ENCODE measurements around the gene DAPL1.

Gene DAPL1, protein sequence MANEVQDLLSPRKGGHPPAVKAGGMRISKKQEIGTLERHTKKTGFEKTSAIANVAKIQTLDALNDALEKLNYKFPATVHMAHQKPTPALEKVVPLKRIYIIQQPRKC

DNA sequence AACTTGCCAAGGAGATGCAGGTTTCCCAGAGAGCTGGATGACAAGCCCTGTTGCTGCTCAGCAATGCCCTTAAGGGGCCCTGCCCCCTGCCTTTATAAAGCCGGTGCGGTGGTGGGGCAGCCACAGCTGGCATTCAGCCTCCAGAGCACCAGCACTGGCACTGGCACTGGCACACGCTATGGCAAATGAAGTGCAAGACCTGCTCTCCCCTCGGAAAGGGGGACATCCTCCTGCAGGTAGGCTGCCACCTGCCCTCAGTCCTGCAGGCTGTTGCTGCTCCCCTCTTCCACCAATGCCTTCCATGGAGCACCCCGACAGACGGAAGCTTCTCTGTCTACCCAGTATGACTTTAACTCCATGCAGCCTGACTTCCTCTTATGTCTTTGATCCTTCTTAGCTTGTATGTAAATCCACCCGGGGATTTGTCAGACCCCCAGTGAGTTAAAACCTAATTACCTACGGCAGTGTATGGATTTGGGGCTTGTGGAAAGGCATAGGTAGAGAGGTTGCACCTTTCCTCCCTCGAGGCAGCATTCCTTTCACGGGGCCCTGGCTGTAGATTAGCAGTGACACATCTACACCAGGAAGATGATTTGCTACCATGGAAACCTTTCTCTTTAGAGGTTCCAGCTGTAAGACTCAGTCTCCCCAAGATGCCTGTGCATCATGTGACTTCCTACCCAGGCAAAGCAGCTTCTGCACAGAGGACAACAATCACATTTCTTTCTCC is at the start of gene DAPL1:
Gene DAPL1 (plus strand): TSS at position 123 of the 730 bp plus-strand sequence. CDS start 56 bp downstream, at position 179.
- no peak for DNase-seq (ENCODE audit: low spot score)

GRCh38 chr2:158745866-158746382 is 49.2 kb upstream of the DAPL1 start:
- no peak for DNase-seq (ENCODE audit: low spot score)

- DNase-seq (ENCODE audit: low spot score): no peak
Measured at GRCh38 chr2:158746488-158746887, 48.6 kb upstream of the DAPL1 start.

DNA sequence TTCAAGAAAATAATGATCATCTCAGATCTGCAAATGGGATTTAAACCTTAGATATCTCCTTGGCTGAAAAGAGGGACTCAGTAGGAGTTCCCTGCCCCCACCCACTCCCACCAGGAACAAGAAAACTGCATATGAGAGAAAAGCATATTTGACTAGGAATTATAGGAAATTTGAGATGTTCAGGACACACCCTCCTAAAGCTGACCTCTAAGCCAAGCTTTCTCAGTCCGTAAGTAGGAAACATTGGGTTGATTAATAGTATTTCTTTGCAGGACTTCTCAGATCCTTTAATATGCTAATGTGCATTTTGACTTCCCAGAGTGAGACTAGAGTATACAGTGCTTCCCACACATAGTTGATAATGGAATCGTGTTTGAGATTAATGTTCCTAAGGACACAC is 47.8 kb upstream of the DAPL1 start:
- no peak for DNase-seq (ENCODE audit: low spot score)

DNA sequence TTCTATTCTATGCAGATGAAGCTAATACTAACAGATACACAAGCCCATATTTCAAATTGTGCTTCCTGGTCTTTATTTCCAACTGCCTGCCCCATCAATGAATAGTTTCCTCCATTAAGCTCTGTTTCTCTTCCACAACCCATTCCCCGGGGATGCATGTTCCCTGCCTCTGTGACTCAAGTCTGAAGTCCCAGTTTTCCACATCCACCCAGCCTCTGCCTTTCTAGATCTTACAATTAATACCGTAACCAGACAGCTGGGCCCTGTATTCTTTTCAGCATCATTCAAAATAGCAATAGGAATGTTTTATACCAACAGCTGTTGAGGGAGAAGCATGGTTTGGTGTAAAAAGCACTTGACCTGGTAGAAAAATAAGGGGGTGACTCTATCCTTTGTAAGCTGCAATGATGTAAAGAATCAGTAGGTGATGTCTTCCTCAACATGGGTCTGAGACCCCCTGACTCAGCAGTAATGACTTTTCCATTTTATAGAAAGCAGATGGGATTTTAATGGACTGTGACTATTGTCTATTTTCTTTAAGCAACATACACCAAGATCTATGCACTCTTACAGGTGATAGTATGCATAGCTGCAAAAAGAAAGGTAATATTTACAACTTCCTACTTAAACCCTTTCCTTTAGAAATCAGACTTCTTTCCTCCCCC is 46.1 kb upstream of the DAPL1 start:
- DNase-seq (ENCODE audit: low spot score): no peak

DNA sequence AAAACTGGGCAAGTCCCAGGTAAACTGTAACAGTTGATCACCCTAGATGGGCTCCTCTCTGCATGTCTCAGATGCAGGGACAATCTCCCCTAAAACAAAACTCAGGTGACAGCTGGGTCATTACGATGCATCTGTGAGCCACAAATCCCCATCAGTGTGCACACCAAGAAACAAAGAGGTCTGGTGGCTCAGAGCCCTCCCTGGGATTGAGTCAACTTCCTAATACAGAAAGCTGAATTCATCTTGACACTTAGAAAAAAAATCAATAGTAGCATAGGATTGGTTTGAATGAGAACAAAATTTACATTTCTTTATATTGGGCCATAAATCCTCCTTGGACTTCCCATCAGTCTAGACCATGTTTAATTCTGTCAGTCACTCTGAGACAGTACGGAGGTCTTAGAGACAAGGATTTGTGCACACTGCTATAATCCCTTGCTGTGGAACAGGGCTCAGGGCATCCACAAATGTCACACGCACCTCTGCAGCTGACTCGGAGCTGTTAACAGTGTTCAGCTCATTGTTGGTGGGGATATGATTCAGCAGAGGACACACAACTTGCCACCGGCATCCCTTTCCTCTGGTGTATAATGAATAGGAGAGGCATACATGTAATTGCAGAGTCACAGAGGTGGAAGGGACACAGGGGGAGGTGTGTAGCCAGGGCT is 44.5 kb upstream of the DAPL1 start:
- no peak for DNase-seq (ENCODE audit: low spot score)

DNA sequence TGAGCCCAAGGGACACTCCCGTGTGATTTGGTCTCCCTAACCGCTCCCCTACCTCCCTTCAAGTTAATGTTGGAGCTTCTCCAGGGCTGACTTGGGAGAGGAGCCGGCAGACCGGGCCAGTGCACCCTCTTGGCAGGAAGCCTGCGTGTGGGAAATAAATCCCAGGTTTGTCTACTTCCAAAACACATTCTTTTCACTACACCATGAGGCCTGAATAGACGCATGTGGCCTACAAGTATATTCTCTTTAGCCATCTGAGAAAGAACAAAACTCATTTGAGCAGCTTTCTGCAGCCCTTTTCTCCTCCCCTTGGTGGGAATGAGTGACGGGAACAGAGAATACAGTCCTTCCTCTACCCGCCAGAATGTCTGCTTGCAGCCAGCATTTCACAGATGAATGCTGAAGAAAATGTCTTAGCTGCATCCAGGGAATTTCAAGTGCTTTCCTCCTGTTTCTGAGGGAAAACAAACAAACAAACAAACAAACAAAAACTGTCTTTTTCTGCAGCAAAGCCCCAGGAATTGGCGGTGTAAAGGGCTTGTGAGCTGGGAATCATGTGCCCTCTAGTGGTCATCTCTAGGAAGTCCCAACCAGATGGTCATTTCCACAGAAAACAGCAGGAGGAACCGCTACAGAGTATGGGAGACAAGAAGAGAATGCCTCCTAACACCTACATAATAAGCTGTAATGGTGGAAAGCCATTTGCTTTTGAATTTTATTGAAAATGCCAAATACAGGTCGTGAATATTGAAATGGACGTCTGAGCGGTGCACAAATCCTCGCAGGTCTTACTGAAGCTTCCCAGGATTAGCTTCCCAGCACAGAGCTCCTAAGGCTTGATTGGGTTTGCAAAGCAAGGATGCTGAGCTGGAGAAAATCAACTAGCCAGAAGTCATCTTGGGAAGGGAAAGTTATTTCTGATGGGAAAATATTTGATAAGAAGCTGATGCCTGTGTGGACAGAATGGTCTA is 41.2 kb upstream of the DAPL1 start:
- DNase-seq (ENCODE audit: low spot score): peak; percentile 69

DNA sequence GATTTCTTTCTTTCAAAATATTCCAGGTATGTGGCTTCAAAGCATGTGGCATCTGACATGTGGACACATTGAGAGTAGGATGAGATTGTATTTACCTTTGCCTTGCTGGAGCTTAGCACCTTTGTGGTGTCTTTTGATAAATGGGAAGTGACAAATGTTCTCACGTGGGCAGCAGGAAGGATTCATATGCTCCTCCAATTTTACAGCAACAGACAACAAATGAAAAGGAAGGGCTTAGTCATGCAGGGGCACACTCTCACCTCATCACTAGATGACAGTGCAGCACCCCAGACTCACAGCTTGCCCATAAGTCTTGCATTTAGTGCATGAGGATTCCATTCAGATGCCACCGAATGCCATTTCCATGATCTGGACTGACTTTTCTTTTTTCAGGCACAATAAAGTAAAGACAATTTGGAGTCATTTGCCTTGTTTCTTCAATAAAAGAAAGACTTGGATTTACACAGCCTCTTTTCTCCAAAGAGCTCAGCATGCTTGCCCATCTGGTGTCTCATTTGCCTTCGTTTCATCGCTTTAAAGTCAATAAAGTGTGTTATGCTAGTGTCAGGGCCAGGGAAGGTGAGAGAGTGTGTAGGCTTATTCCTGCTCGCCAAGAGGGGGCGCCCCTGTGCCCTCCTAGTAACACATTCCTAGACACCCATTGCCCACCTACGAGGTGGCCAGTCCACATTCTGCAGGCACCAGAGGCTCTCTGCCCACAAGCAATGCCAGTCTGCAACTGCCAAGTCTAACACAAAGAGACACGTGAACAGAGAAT is 39.6 kb upstream of the DAPL1 start:
- peak; percentile 19 for DNase-seq (ENCODE audit: low spot score)

GRCh38 chr2:158756331-158756730 is 38.8 kb upstream of the DAPL1 start:
- DNase-seq (ENCODE audit: low spot score): no peak

DNA sequence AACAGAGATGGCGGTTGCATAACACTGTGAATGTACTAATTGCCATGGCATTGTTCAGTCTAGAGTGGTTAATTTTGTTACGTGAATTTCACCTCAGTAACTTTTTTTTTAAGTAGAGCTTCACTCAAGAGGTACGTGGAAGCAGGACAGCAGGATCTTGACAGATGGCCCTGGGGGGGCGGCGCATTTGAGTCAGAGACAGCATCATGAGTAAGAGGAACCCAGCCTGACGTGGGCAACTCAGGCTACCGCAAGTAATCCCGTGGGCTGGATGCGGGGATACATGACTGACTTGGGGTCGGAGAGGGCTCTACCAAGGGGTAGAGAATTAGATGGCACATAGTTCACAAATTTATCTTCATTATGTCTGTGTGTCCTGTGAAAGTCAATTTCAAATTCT is 38.1 kb upstream of the DAPL1 start:
- no peak for DNase-seq (ENCODE audit: low spot score)

DNA sequence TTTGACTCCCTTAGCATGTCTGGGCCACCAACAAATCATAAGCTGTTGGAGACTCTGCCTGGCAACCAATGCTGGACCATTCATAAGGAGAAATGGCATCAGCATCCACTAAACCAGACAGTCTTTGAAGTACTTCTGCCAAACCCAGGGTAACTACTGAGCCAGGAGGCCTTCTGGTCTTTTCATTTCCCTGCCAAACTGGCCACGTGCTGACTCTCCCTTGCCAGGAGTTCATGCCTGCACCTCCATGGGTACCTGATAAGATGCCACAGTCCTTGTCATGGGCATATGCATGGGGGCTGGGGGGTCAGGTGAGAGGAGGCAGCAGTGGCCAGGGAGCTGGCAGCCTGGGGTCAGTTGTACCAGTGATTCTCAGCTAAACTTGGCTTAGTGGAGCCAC is 34.2 kb upstream of the DAPL1 start:
- no peak for DNase-seq (ENCODE audit: low spot score)

DNA sequence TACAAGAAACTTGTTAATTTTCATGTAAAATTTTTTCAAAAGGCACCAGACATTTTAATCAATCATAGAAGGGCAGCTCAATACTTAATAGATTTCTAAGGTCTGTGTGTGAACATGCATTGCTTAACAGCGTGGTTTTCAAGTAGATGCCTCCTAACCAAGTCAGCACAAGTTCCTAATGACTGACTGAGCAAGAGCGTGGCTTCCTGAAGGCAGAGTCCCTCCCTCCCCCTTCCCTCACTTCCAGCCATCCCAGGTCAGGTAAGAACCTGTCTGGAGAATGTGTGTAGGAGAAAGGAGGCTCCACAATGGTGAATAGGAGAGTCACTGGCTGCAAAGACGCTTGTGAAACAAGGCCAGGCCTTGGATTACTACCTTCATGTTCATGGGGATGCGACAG is 33.5 kb upstream of the DAPL1 start:
- DNase-seq (ENCODE audit: low spot score): no peak

GRCh38 chr2:158762336-158762735 is 32.8 kb upstream of the DAPL1 start:
- no peak for DNase-seq (ENCODE audit: low spot score)

- DNase-seq (ENCODE audit: low spot score): no peak
Measured at GRCh38 chr2:158766524-158766923, 28.6 kb upstream of the DAPL1 start.

GRCh38 chr2:158772306-158773078 is 22.6 kb upstream of the DAPL1 start:
- no peak for DNase-seq (ENCODE audit: low spot score)

DNA sequence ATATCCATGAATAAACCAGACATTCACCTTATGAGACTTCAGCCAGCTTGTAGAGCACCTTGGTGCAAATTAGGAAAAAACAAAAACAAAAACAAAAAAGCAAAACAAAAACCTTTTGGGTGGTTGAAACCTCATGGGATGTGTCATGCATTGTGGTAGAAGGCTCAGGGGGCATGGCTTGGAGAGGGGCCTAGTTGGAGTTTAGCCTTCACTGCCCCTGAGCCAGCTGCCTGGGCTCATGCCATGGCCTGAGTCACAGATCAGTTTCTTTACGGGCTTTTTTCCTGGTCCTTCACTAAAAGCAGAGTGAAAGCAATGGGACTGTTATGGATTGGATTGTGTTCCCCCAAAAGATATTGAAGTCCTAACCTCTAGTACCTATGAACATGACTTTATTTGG is 22.0 kb upstream of the DAPL1 start:
- no peak for DNase-seq (ENCODE audit: low spot score)

GRCh38 chr2:158774681-158775080 is 20.4 kb upstream of the DAPL1 start:
- no peak for DNase-seq (ENCODE audit: low spot score)

GRCh38 chr2:158775273-158776027 is 19.7 kb upstream of the DAPL1 start:
- no peak for DNase-seq (ENCODE audit: low spot score)

GRCh38 chr2:158776231-158776630 is 18.9 kb upstream of the DAPL1 start:
- DNase-seq (ENCODE audit: low spot score): no peak

Measured in RKO (cell line).